HG02588 (cell line): ENCODE data around the gene LRRC47.
"Not testable (repeated sequence)": the region's sequence is repeated elsewhere in the genome, so short reads cannot be mapped to it uniquely, and the experiment has no call there.

ENCODE experiments used
- ATAC-seq: cut with Tn5 transposase; IDR thresholded peaks from one replicate; pipeline ENCODE4 v1.9.1; 2021; ENCODE audit warnings: mild to moderate bottlenecking, moderate library complexity; ENCODE audit not compliant: unreplicated experiment

LRRC47 gene

GRCh38 chr1:3816331-3817137 lies 20.2 kb upstream of the LRRC47 start:
- no peak for ATAC-seq

- ATAC-seq = no peak
Measured at GRCh38 chr1:3814771-3815561, 18.7 kb upstream of the LRRC47 start.

GRCh38 chr1:3814065-3814464 lies 17.8 kb upstream of the LRRC47 start:
- ATAC-seq = no peak

GRCh38 chr1:3811595-3811911 lies 15.3 kb upstream of the LRRC47 start:
- no peak for ATAC-seq

- ATAC-seq = not testable (repeated sequence)
Measured at GRCh38 chr1:3810149-3810761, 14.0 kb upstream of the LRRC47 start.

GRCh38 chr1:3809680-3810079 lies 13.4 kb upstream of the LRRC47 start:
- ATAC-seq = no peak

- no peak for ATAC-seq
Measured at GRCh38 chr1:3807769-3808168, 11.5 kb upstream of the LRRC47 start.

- ATAC-seq = no peak
Measured at GRCh38 chr1:3805038-3805437, 8.7 kb upstream of the LRRC47 start.

GRCh38 chr1:3804627-3804944 lies 8.3 kb upstream of the LRRC47 start:
- not testable (repeated sequence) for ATAC-seq

- ATAC-seq = no peak
Measured at GRCh38 chr1:3803905-3804626, 7.8 kb upstream of the LRRC47 start.

GRCh38 chr1:3800795-3801194 lies 4.5 kb upstream of the LRRC47 start:
- not testable (repeated sequence) for ATAC-seq

GRCh38 chr1:3799976-3800685 lies 3.8 kb upstream of the LRRC47 start:
- ATAC-seq = no peak

- ATAC-seq = no peak
Measured at GRCh38 chr1:3795453-3796214, 664 bp downstream of the LRRC47 start.

GRCh38 chr1:3790952-3791351 lies 5.3 kb downstream of the LRRC47 start:
- no peak for ATAC-seq

GRCh38 chr1:3790500-3790923 lies 5.8 kb downstream of the LRRC47 start:
- ATAC-seq = no peak

- no peak for ATAC-seq
Measured at GRCh38 chr1:3789421-3790300, 6.6 kb downstream of the LRRC47 start.

GRCh38 chr1:3788756-3789420 lies 7.4 kb downstream of the LRRC47 start:
- no peak for ATAC-seq
